ENCODE data around the gene BTBD9. TPM values are rescaled to one million over a fixed set of nuclear protein-coding genes. Genes with fewer than 3 reads are reported as not detected.

BTBD9 gene
- total RNA-seq, 4 donors from 2014 or later: 5.5 to 14.1 (median 6.3) TPM

- Histone ChIP-seq H3K9me3 (no peaks in the 10 kb centered on the region), H3K27ac (no peak overlapping the region), H3K36me3 (no peaks in the 10 kb centered on the region), H3K27me3 (no peaks in the 10 kb centered on the region), H3K4me1 (peaks cover 8 to 12% of the 10 kb centered on the region in 2 donors), H3K4me3 (no peak overlapping the region)
- TF ChIP-seq CTCF (IDR thresholded peaks at IDR 0.05 in 4 of 5, conservative IDR thresholded peaks at IDR 0.05 in 1 of 5): no peak
- no peak for TF ChIP-seq POLR2A (IDR thresholded peaks at IDR 0.05)
- intact Hi-C loops (cut with DNase I; ENCODE audit: low total_unique reads): loop anchor here (10.0 kb wide), 3 partner anchors 265 to 1015 kb away; partner anchors contain the start of gene MDGA1
- no peak for ATAC-seq
- no peak for DNase-seq
- in situ Hi-C loops (cut with MboI; ENCODE audit: low sequenced_read_pairs in 4 of 4): loop anchor here (10.0 to 25.0 kb wide), 7 partner anchors 312 to 787 kb away; no protein-coding TSS in a partner anchor
These were observed 140.1 kb downstream of the BTBD9 start for GRCh38 chr6:38499529-38500096.

DNA sequence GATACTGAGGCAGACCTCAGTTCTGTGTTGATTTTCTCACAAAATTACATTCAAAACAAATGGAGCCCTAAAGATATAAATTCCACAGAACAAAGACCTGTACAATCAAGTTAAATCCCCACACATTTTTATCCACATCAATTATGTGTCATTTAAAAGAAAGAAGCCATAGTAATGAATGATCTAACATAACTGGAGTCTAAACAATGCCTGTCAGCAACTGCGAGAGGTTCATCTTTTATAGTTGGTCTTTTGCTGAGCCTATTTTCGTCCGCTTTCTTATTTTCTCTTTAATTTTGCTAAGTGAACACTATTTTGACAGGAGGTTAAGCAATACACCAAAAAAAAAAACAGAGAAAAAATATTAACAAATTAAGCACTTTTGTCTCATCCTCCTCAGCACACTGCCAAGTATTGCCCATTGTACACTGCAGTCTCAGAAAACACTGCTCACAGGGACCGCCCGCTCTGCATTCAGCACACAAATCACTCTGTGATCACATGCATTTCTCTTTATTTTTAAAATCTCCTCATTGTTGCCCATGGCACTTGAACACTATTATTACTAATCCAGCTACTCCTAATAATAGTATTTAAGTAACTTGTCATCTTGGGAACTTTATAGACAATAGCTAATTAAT, 140.8 kb downstream of the BTBD9 start:
- intact Hi-C loops (cut with DNase I; ENCODE audit: low total_unique reads): loop anchor here (10.0 kb wide), 3 partner anchors 264 to 1014 kb away; partner anchors contain the start of gene MDGA1
- TF ChIP-seq CTCF (IDR thresholded peaks at IDR 0.05 in 4 of 5, conservative IDR thresholded peaks at IDR 0.05 in 1 of 5) (no peak), POLR2A (IDR thresholded peaks at IDR 0.05) (no peak)
- DNase-seq: no peak
- no peaks in the 10 kb centered on the region for H3K9me3 ChIP-seq
- no peak overlapping the region for H3K27ac ChIP-seq
- H3K36me3 ChIP-seq: no peaks in the 10 kb centered on the region
- H3K4me3 ChIP-seq: no peak overlapping the region
- H3K4me1 ChIP-seq: peaks cover 6 to 7% of the 10 kb centered on the region in 2 donors
- ATAC-seq: no peak
- in situ Hi-C loops (cut with MboI; ENCODE audit: low sequenced_read_pairs in 4 of 4): loop anchor here (10.0 to 25.0 kb wide), 7 partner anchors 312 to 787 kb away; no protein-coding TSS in a partner anchor
- no peaks in the 10 kb centered on the region for H3K27me3 ChIP-seq

GRCh38 chr6:38498085-38498484, 141.6 kb downstream of the BTBD9 start:
- H3K4me3 ChIP-seq: no peak overlapping the region
- H3K36me3 ChIP-seq: no peaks in the 10 kb centered on the region
- no peaks in the 10 kb centered on the region for H3K4me1 ChIP-seq
- no peak for DNase-seq
- H3K27me3 ChIP-seq: no peaks in the 10 kb centered on the region
- in situ Hi-C loops (cut with MboI; ENCODE audit: low sequenced_read_pairs in 4 of 4) (loop anchor here (10.0 to 25.0 kb wide), 7 partner anchors 311 to 786 kb away; no protein-coding TSS in a partner anchor), intact Hi-C loops (cut with DNase I; ENCODE audit: low total_unique reads) (loop anchor here (10.0 kb wide), 3 partner anchors 263 to 1013 kb away; partner anchors contain the start of gene MDGA1)
- H3K9me3 ChIP-seq: no peaks in the 10 kb centered on the region
- H3K27ac ChIP-seq: no peak overlapping the region
- TF ChIP-seq CTCF (IDR thresholded peaks at IDR 0.05 in 4 of 5, conservative IDR thresholded peaks at IDR 0.05 in 1 of 5): no peak
- TF ChIP-seq POLR2A (IDR thresholded peaks at IDR 0.05): no peak
- no peak for ATAC-seq

DNA sequence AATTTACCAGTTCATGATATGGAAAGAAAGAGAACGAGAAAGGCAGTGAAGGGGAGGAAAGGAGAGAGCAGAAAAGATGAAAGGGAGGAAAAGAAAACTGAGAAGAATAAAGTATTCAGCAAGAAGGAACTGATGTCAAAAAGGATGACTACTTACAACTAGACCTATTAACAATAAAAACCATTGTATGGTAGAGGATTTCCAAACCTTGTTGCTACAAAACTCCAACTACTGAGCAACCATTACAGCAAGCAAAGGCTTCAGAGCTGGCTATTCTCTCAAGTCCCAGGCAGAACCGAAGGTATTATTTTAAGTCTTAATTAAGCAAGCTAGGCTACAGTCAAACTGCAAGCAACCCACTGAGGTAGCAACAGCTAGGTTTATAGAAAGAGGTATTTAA, 142.2 kb downstream of the BTBD9 start:
- intact Hi-C loops (cut with DNase I; ENCODE audit: low total_unique reads) (loop anchor here (10.0 kb wide), 3 partner anchors 263 to 1013 kb away; partner anchors contain the start of gene MDGA1), in situ Hi-C loops (cut with MboI; ENCODE audit: low sequenced_read_pairs in 4 of 4) (loop anchor here (10.0 to 25.0 kb wide), 7 partner anchors 310 to 785 kb away; no protein-coding TSS in a partner anchor)
- DNase-seq (no peak), ATAC-seq (no peak)
- H3K27me3 ChIP-seq: no peaks in the 10 kb centered on the region
- no peaks in the 10 kb centered on the region for H3K4me1 ChIP-seq
- H3K36me3 ChIP-seq: no peaks in the 10 kb centered on the region
- TF ChIP-seq CTCF (IDR thresholded peaks at IDR 0.05 in 4 of 5, conservative IDR thresholded peaks at IDR 0.05 in 1 of 5): no peak
- no peak for TF ChIP-seq POLR2A (IDR thresholded peaks at IDR 0.05)
- no peak overlapping the region for H3K27ac ChIP-seq
- H3K4me3 ChIP-seq: no peak overlapping the region
- no peaks in the 10 kb centered on the region for H3K9me3 ChIP-seq
